Middle frontal gyrus (tissue), 1 donor: Measurements from ENCODE around the gene GRAP2.
"Not testable (repeated sequence)": the region's sequence is repeated elsewhere in the genome, so short reads cannot be mapped to it uniquely, and the experiment has no call there.

Source experiments
- DNase-seq: peaks from one replicate; pipeline ENCODE4 v3.0.0-alpha.2; 2015; ENCODE audit warnings: low spot score; ENCODE audit errors: extremely low spot score

GRAP2 gene

GRCh38 chr22:39943953-39944872, 43.3 kb downstream of the GRAP2 start:
- DNase-seq: no peak

- no peak for DNase-seq
Observed at GRCh38 chr22:39946126-39946502, 45.2 kb downstream of the GRAP2 start.

- no peak for DNase-seq
Observed at GRCh38 chr22:39946503-39947219, 45.8 kb downstream of the GRAP2 start.

GRCh38 chr22:39947220-39948216, 46.6 kb downstream of the GRAP2 start:
- no peak for DNase-seq

- DNase-seq: no peak
Observed at GRCh38 chr22:39949964-39950737, 49.3 kb downstream of the GRAP2 start.

- not testable (repeated sequence) for DNase-seq
Observed at GRCh38 chr22:39951603-39952293, 50.9 kb downstream of the GRAP2 start.

GRCh38 chr22:39952347-39952746, 51.5 kb downstream of the GRAP2 start:
- DNase-seq: no peak

- DNase-seq: peak; percentile 56
Observed at GRCh38 chr22:39953101-39953500, 52.2 kb downstream of the GRAP2 start.

- DNase-seq: no peak
Observed at GRCh38 chr22:39954584-39955055, 53.7 kb downstream of the GRAP2 start.

- DNase-seq: no peak
Observed at GRCh38 chr22:39955675-39956074, 54.8 kb downstream of the GRAP2 start.

GRCh38 chr22:39956932-39957664, 56.2 kb downstream of the GRAP2 start:
- no peak for DNase-seq

- no peak for DNase-seq
Observed at GRCh38 chr22:39958009-39958711, 57.3 kb downstream of the GRAP2 start.

GRCh38 chr22:39958949-39959639, 58.2 kb downstream of the GRAP2 start:
- no peak for DNase-seq

- DNase-seq: peak; percentile 58
Observed at GRCh38 chr22:39959640-39960447, 59.0 kb downstream of the GRAP2 start, which contains the start of gene TMA7B. TMA7B (plus strand) TSS chr22:39960397; CDS start chr22:39964375, 3,978 bp downstream.

- DNase-seq: no peak
Observed at GRCh38 chr22:39960791-39961746, 60.2 kb downstream of the GRAP2 start.

GRCh38 chr22:39962071-39962470, 61.2 kb downstream of the GRAP2 start:
- no peak for DNase-seq
